Measurements from ENCODE around the gene MRNIP. TPM values are rescaled to one million over a fixed set of nuclear protein-coding genes. Genes with fewer than 3 reads are reported as not detected.

MRNIP gene, protein sequence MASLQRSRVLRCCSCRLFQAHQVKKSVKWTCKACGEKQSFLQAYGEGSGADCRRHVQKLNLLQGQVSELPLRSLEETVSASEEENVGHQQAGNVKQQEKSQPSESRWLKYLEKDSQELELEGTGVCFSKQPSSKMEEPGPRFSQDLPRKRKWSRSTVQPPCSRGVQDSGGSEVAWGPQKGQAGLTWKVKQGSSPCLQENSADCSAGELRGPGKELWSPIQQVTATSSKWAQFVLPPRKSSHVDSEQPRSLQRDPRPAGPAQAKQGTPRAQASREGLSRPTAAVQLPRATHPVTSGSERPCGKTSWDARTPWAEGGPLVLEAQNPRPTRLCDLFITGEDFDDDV
- total RNA-seq: 6.8 and 17.5 TPM in 2 replicates

GRCh38 chr5:179858586-179859427 lies at the start of gene MRNIP:
TSS of gene MRNIP (minus strand) at chr5:179858817. CDS start at chr5:179858796, 21 bp downstream.

GRCh38 chr5:179907556-179908324 lies 49.1 kb upstream of the MRNIP start, which contains the start of gene TBC1D9B:
TSS of gene TBC1D9B (minus strand) at chr5:179907897. CDS start at chr5:179907821, 76 bp downstream.

DNA sequence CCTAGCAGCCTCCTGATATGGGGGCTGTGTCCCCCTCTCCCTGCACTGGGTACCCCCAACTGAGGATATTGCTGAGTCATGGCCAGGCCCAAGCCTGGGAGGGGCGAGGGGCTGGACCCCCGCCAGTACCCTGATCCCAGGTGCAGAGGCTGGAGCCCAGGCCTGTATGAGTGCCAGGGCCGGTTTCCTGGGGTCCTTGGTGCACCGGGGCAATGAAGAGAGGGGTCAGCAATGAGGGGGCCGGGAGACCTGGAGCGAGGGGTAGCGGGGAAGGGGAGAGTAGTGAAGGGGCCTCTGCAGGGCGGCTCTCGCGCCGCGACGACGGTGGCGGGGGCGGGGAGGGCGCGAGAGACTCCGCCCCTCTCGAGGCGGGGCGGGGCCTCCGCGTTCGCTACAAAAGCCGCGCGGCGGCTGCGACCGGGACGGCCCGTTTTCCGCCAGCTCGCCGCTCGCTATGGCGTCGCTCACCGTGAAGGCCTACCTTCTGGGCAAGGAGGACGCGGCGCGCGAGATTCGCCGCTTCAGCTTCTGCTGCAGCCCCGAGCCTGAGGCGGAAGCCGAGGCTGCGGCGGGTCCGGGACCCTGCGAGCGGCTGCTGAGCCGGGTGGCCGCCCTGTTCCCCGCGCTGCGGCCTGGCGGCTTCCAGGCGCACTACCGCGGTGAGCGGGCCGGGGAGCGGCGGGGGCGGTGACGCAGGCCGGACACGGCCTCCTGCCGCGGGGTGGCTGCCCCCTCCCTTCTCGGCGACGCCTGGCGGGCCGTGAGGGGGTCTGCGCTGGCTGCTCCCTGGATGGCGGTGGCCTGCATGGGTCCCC lies 37.9 kb downstream of the MRNIP start, which contains the start of gene SQSTM1:
Gene SQSTM1, plus strand, starts transcription at position 423 of the 815 bp plus-strand sequence. Its CDS starts 32 bp downstream, at position 455.

DNA sequence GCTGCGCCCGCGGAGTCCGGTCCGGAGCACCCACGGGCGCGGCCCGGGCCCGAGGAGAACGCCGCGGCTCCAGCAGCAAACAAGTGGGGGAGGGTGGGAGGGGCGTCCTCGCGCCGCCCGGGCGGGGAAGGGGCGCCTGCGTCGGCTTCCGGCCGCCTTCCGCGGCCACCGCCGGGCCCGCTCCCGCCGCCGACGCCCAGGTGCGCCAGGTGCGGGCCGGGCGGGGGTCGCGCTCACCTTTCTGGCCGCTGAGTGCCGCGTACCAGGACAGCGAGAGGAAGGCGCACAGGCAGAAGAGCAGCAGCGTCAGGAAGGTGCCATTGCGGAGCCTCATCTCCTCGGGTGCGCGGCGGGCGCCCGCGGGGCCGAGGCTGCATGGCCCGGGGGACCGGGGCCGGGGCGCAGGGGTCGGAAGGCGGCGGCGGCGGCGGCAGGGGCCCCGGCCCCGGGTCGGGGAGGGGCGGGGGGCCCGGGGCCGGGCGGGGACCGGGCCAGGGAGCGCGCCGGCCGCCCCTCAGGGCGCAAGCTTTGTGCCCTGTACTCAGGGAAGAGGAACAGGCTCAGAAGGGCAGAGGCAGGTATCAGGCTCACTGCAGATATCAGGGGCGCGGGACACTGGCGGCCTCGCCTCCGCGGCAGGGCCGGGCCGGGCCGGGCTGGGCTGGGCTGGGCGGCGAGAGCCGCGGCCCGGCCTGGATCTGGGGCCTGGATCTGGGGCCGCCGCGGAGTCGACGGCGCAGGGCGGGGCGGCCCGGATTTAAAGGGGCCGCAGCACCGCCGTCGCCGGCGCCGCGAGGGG lies 52.2 kb downstream of the MRNIP start, which contains the start of gene MGAT4B:
Gene MGAT4B, minus strand, starts transcription at position 617 of the 799 bp plus-strand sequence. Its CDS starts 283 bp downstream, at position 334.

DNA sequence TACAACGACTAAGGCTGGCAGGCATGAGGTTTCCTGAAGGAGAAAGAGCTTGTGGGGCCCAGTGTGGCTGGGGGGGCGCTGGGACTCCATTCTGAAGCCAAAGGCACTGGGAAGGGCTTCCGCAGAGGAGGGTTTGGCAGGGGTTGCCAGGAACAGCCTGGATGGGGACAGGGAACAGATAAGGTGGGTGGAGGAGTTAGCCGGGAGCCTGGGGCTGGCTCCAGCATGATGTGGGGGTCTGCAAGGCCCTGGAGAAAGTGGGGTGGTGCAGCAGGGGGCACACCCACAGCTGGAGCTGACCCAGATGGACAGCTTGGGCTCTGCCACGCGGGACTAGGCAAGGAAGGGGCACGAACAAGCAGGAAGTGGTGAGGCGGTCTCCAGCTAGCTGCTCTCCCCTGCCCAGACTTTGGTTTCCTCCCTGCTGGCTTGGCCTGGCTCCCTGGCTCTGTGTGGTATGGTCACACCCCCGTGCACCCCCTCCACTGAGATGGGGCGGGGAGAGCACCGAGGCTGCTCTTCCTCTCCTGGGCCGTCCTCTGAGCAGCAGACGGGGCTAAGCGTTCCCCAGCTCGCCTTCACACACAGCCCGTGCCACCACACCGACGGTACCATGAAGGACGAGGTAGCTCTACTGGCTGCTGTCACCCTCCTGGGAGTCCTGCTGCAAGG lies 65.0 kb downstream of the MRNIP start, which contains the start of gene LTC4S:
Gene LTC4S, plus strand, starts transcription at position 519 of the 672 bp plus-strand sequence. Its CDS starts 95 bp downstream, at position 614.

Other genes with a start within 250 kb of the MRNIP start
- gene HNRNPH1, start 235.1 kb downstream of the MRNIP start, total RNA-seq: 193 and 268 TPM in 2 replicates
- gene CBY3, start 177.8 kb downstream of the MRNIP start, total RNA-seq: 0.81 TPM in 1 of 2 replicates, not detected in the other
- 198 and 259 TPM in 2 replicates for gene CANX, start 159.8 kb downstream of the MRNIP start, total RNA-seq
- gene MAML1, start 126.0 kb downstream of the MRNIP start, total RNA-seq: 16.6 and 27.1 TPM in 2 replicates
- 2.7 TPM in 1 of 2 replicates, not detected in the other for gene LTC4S, start 64.8 kb downstream of the MRNIP start, total RNA-seq
- 257 and 417 TPM in 2 replicates for gene MGAT4B, start 52.0 kb downstream of the MRNIP start, total RNA-seq
- 180 and 351 TPM in 2 replicates for gene SQSTM1, start 37.9 kb downstream of the MRNIP start, total RNA-seq
- 75.1 and 83.5 TPM in 2 replicates for gene TBC1D9B, start 49.1 kb upstream of the MRNIP start, total RNA-seq
- 34.7 and 57.6 TPM in 2 replicates for gene RNF130, start 212.9 kb upstream of the MRNIP start, total RNA-seq

Data from mesangial cell (primary cell).